Upper lobe of left lung (tissue), 6 donors: ENCODE data around the gene ADAMTS19. TPM values are rescaled to one million over a fixed set of nuclear protein-coding genes. Genes with fewer than 3 reads are reported as not detected.
"Not testable (repeated sequence)": the region's sequence is repeated elsewhere in the genome, so short reads cannot be mapped to it uniquely, and the experiment has no call there.

ENCODE experiments used
- ATAC-seq, 2 donors: fragments of 200-7000 bp; cut with Tn5 transposase; one replicate each; pipeline ENCODE4 v1.9.1; 2022; ENCODE audit warnings: mild to moderate bottlenecking in 2 of 2, moderate library complexity in 2 of 2; ENCODE audit not compliant: low FRiP score in 2 of 2
- DNase-seq, 2 donors: peaks; one replicate each; pipeline ENCODE4 v3.0.0-alpha.2; 2019 to 2020
- H3K27ac ChIP-seq, 4 donors: fragments of 200-600 bp; sonication (generic); one replicate each; pipeline ENCODE4 v1.5.1; 2016 to 2019
- H3K27me3 ChIP-seq, 4 donors: fragments of 200-600 bp; sonication (generic); one replicate each; pipeline ENCODE4 v1.5.1; 2017 to 2019
- H3K36me3 ChIP-seq, 4 donors: fragments of 200-600 bp; sonication (generic); one replicate each; pipeline ENCODE4 v1.5.1; 2016 to 2019
- H3K4me1 ChIP-seq, 4 donors: fragments of 200-600 bp; sonication (generic); one replicate each; pipeline ENCODE4 v1.5.1; 2018 to 2019
- H3K4me3 ChIP-seq, 4 donors: fragments of 200-600 bp; sonication (generic); one replicate each; pipeline ENCODE4 v1.5.1; 2017 to 2019; ENCODE audit warnings: mild to moderate bottlenecking in 2 of 4, moderate library complexity in 1 of 4
- H3K9me3 ChIP-seq, 4 donors: fragments of 200-600 bp; sonication (generic); one replicate each; pipeline ENCODE4 v1.5.1; 2018 to 2019
- EP300 ChIP-seq, 4 donors: sonication (generic); formaldehyde crosslinking; IDR thresholded peaks; one replicate each; pipeline ENCODE4 v1.5.1; 2017; ENCODE audit warnings: antibody characterized with exemption in 4 of 4, control low read depth in 2 of 4
- POLR2A ChIP-seq, 4 donors: fragments of 450-650 bp; IDR thresholded peaks; one replicate each; pipeline ENCODE4 v1.5.1; 2016 to 2017; ENCODE audit warnings: antibody characterized with exemption in 4 of 4, mild to moderate bottlenecking in 2 of 4
- POLR2AphosphoS5 ChIP-seq, 2 donors: sonication (generic); formaldehyde crosslinking; IDR thresholded peaks; one replicate each; pipeline ENCODE4 v1.5.1; 2017; ENCODE audit warnings: antibody characterized with exemption in 2 of 2
- WGBS, 2 donors: methylation state at CpG; one replicate each; pipeline ENCODE4 v1.1.5; 2017 to 2018; 5-methylcytosine and 5-hydroxymethylcytosine counted together
- total RNA-seq, 6 donors: library from RNA; depleted of rRNA in 4 of 6; stranded (reverse); fragments of >200 nt in 4 of 6; gene quantifications; one replicate each; pipeline versions ENCODE4 v1.1.0 to v1.2.1, GENCODE V29; 2016 to 2021
- TF ChIP-seq, protein P1 (sequence below), 6 experiments: fragments of 450-650 bp in 4 of 6; fragments of 200-600 bp in 2 of 6; sonication (generic) in 2 of 6; IDR thresholded peaks; one replicate each; pipeline ENCODE4 v1.5.1; 2016 to 2019; ENCODE audit warnings: antibody characterized with exemption in 6 of 6
- donor health status: DM: no; HTN: no; CAD: no; lungs with moderate emphysema.
- donor health status: DM: no; HTN: yes; CAD: no; lungs with severe emphysema.

ADAMTS19 gene
- total RNA-seq, 6 donors from 2014 or later, result 0.17 to 0.29 TPM; not detected in 4

DNA sequence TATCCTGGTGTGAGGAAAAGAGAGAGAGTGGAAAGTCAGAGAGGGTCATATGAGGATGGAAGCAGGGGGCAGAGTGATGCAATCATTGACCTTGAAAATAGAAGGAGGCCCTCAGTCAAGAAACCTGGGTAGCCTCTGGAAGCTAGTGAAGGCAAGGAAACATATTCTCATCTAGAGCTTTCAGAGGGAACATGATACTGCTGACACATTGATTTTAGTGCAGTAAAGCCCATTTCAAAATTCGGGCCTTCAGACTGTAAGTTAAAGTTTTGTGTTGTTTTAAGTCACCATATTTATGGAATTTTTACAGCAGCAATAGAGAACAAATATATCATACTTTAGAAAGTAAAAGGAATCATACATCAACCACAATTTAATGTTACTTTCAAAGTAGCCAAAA, 87.0 kb downstream of the ADAMTS19 start:
- DNase-seq (no peak), ATAC-seq (no peak)
- H3K27me3 ChIP-seq, result no peaks in the 10 kb centered on the region
- TF ChIP-seq, protein P1, sequence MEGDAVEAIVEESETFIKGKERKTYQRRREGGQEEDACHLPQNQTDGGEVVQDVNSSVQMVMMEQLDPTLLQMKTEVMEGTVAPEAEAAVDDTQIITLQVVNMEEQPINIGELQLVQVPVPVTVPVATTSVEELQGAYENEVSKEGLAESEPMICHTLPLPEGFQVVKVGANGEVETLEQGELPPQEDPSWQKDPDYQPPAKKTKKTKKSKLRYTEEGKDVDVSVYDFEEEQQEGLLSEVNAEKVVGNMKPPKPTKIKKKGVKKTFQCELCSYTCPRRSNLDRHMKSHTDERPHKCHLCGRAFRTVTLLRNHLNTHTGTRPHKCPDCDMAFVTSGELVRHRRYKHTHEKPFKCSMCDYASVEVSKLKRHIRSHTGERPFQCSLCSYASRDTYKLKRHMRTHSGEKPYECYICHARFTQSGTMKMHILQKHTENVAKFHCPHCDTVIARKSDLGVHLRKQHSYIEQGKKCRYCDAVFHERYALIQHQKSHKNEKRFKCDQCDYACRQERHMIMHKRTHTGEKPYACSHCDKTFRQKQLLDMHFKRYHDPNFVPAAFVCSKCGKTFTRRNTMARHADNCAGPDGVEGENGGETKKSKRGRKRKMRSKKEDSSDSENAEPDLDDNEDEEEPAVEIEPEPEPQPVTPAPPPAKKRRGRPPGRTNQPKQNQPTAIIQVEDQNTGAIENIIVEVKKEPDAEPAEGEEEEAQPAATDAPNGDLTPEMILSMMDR (IDR thresholded peaks at IDR 0.05), result no peak
- TF ChIP-seq POLR2A (IDR thresholded peaks at IDR 0.05) (no peak), POLR2AphosphoS5 (IDR thresholded peaks at IDR 0.05) (no peak), EP300 (IDR thresholded peaks at IDR 0.05) (no peak)
- H3K9me3 ChIP-seq, result peaks cover 0 to 3% (median 0%) of the 10 kb centered on the region in 4 donors
- H3K4me3 ChIP-seq, result no peak overlapping the region
- H3K36me3 ChIP-seq, result no peaks in the 10 kb centered on the region
- whole genome bisulfite sequencing, 2 donors, result 86 to 91% methylated on average over 1 of the region's 1 CpG
- no peak overlapping the region for H3K27ac ChIP-seq
- H3K4me1 ChIP-seq, result no peaks in the 10 kb centered on the region

- H3K4me1 ChIP-seq, result no peaks in the 10 kb centered on the region
- H3K4me3 ChIP-seq, result no peak overlapping the region
- H3K27me3 ChIP-seq, result no peaks in the 10 kb centered on the region
- 81 to 82% methylated on average over 2 of the region's 2 CpGs for WGBS, 2 donors
- H3K9me3 ChIP-seq, result no peaks in the 10 kb centered on the region
- ATAC-seq, result no peak
- TF ChIP-seq POLR2A (IDR thresholded peaks at IDR 0.05) (no peak), POLR2AphosphoS5 (IDR thresholded peaks at IDR 0.05) (no peak), EP300 (IDR thresholded peaks at IDR 0.05) (no peak)
- TF ChIP-seq, protein P1 (IDR thresholded peaks at IDR 0.05), result no peak
- H3K36me3 ChIP-seq, result no peaks in the 10 kb centered on the region
- no peak overlapping the region for H3K27ac ChIP-seq
- no peak for DNase-seq
Measured at GRCh38 chr5:129554134-129554904, 94.2 kb downstream of the ADAMTS19 start.

DNA sequence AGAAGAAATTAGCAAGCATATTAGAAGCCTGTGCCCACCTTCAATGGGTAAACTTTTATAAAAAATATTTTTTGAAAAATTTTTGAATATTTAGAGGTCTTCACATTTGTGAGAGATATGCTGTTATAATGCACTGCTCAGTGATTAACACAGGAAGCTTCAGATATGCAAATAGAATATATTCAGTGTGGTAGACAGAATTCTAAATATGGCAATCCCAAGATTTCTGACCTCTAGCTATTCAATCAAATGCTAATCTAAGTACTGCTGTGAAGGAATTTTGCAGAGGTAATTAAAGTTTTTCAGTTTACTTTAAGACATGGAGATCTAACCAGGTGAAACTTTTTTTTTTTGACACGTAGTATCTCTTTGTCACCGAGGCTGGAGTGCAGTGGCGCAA, 103.5 kb downstream of the ADAMTS19 start:
- Histone ChIP-seq H3K27ac (no peak overlapping the region), H3K9me3 (no peaks in the 10 kb centered on the region), H3K27me3 (no peaks in the 10 kb centered on the region), H3K4me3 (no peak overlapping the region), H3K36me3 (no peaks in the 10 kb centered on the region), H3K4me1 (no peaks in the 10 kb centered on the region)
- 84 to 86% methylated on average over 3 of the region's 3 CpGs for WGBS, 2 donors
- DNase-seq, result no peak
- TF ChIP-seq POLR2A (IDR thresholded peaks at IDR 0.05) (no peak), POLR2AphosphoS5 (IDR thresholded peaks at IDR 0.05) (no peak), EP300 (IDR thresholded peaks at IDR 0.05) (no peak)
- TF ChIP-seq, protein P1 (IDR thresholded peaks at IDR 0.05), result no peak
- no peak for ATAC-seq

DNA sequence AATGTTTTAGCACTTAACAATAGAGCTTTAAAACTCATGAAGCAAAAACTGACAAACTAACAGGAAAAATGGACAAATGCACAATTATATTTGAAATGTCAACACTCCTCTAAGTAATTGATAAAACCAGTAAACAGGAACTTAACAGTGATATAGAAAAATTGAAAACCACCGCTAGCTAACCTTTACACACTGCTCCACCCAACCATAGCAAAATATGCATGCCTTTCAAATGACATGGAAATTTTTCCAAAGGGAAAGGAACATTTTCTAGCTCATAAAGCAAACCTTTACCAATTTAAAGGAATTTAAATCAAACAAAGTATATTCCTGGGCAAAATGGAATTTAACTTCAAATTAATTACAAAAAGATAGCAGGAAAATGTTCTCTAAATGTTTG, 109.2 kb downstream of the ADAMTS19 start:
- whole genome bisulfite sequencing, 2 donors, result 76 to 97% methylated on average over 1 of the region's 1 CpG
- no peak for TF ChIP-seq EP300 (IDR thresholded peaks at IDR 0.05)
- TF ChIP-seq, protein P1 (IDR thresholded peaks at IDR 0.05), result no peak
- no peak for TF ChIP-seq POLR2AphosphoS5 (IDR thresholded peaks at IDR 0.05)
- no peak for TF ChIP-seq POLR2A (IDR thresholded peaks at IDR 0.05)
- no peak overlapping the region for H3K4me3 ChIP-seq
- ATAC-seq (no peak), DNase-seq (no peak)
- H3K36me3 ChIP-seq, result no peaks in the 10 kb centered on the region
- H3K9me3 ChIP-seq, result no peaks in the 10 kb centered on the region
- H3K27me3 ChIP-seq, result no peaks in the 10 kb centered on the region
- no peaks in the 10 kb centered on the region for H3K4me1 ChIP-seq
- H3K27ac ChIP-seq, result no peak overlapping the region

- H3K4me3 ChIP-seq, result no peak overlapping the region
- H3K27me3 ChIP-seq, result no peaks in the 10 kb centered on the region
- no peaks in the 10 kb centered on the region for H3K9me3 ChIP-seq
- 52 to 68% methylated on average over 2 of the region's 2 CpGs for WGBS, 2 donors
- H3K27ac ChIP-seq, result no peak overlapping the region
- H3K4me1 ChIP-seq, result no peaks in the 10 kb centered on the region
- TF ChIP-seq, protein P1 (IDR thresholded peaks at IDR 0.05), result no peak
- TF ChIP-seq POLR2AphosphoS5 (IDR thresholded peaks at IDR 0.05) (no peak), EP300 (IDR thresholded peaks at IDR 0.05) (no peak), POLR2A (IDR thresholded peaks at IDR 0.05) (no peak)
- DNase-seq, result no peak
- H3K36me3 ChIP-seq, result no peaks in the 10 kb centered on the region
- ATAC-seq, result no peak
Measured at GRCh38 chr5:129572060-129572459, 112.0 kb downstream of the ADAMTS19 start.

DNA sequence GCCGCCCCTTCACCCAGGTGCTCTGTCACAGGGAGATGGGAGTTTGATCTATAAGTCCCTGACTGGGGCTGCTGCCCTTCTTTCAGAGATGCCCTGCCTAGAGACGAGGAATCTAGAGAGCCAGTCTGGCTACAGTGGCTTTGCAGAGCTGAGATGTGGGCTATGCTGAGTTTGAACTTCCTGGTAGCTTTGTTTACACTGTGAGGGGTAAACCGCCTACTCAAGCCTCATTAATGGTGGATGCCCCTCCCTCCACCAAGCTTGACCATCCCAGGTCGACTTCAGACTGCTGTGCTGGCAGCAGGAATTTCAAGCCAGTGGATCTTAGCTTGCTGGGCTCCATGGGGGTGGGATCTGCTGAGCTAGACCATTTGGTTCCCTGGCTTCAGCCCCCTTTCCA, 124.4 kb downstream of the ADAMTS19 start:
- H3K27me3 ChIP-seq, ATAC-seq, H3K4me3 ChIP-seq, H3K27ac ChIP-seq, H3K9me3 ChIP-seq, DNase-seq, H3K36me3 ChIP-seq, H3K4me1 ChIP-seq: not testable (repeated sequence)
- 35% methylated on average over 4 of the region's 4 CpGs; no CpG with 5 or more reads in 1 of the 2 donors for WGBS, 2 donors
